ENCODE data around the gene EIF5A. TPM values are rescaled to one million over a fixed set of nuclear protein-coding genes. Genes with fewer than 3 reads are reported as not detected.

The EIF5A gene
- total RNA-seq, 1 experiment from 2014 or later: 345 TPM

DNA sequence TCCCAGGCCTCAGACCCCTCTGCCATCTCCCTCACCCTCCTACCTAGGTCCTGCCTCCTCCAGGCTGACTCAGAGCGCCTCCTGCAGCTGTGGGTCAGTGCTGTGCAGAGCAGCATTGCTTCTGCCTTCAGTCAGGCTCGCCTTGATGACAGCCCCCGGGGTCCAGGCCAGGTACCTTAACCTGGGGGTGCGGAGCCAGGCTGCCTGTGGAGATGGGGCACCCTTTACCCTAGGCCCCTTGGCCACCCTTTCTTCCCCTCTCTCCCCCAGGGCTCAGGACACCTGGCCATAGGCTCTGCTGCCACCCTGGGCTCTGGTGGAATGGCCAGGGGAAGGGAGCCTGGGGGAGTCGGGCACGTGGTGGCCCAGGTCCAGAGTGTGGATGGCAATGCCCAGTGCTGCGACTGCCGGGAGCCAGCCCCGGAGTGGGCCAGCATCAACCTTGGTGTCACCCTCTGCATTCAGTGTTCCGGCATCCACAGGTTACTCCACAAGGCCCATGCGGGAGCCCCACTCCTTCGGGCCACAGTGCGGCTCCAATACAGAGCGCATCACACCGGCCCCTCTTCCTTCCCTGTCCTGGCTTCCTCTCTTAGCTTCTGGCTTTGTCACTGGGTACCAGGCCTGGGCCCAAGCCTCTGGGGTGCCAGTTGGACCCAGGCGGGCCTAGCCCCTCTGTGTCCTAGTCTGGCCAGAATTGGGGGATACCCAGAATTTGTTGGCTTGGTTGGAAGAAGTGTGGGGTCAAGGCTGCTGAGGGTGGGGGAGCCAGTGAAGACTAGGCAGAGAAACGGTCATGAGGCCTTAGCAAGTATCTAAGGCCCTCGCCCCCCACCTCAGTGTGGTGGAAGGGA, 39.6 kb downstream of the EIF5A start:
- Histone ChIP-seq H3K4me3 (ENCODE audit: low read depth, low read length) (no peak overlapping the region), H3K27me3 (replicated peaks; ENCODE audit: control insufficient read depth, insufficient read depth, low read length) (no peaks in the 10 kb centered on the region), H3K36me3 (ENCODE audit: control insufficient read depth, insufficient read depth, low read length) (no peaks in the 10 kb centered on the region), H3K9me3 (no peaks in the 10 kb centered on the region), H3K4me1 (peaks cover 3% of the 10 kb centered on the region; the same call in 1 of the 2 replicates)
- Mint-ChIP-seq H3K9me3 (ENCODE audit: unreplicated experiment) (no peaks in the 10 kb centered on the region), H3K36me3 (ENCODE audit: insufficient read depth, unreplicated experiment) (peaks cover 11% of the 10 kb centered on the region), H3K27ac (ENCODE audit: unreplicated experiment) (no peak overlapping the region), H3K27me3 (ENCODE audit: insufficient read depth, unreplicated experiment) (no peaks in the 10 kb centered on the region), H3K4me3 (ENCODE audit: unreplicated experiment) (no peak overlapping the region), H3K4me1 (ENCODE audit: low read depth, unreplicated experiment) (peaks cover 6% of the 10 kb centered on the region)
- BruUV-seq (replicated peaks): no TSS peak
- CTCF ChIA-PET: interaction anchor here (0.6 kb wide), 1 partner anchor 49 kb away, joined by 5 read pairs; no protein-coding TSS in a partner anchor
- TF ChIP-seq, protein P1, sequence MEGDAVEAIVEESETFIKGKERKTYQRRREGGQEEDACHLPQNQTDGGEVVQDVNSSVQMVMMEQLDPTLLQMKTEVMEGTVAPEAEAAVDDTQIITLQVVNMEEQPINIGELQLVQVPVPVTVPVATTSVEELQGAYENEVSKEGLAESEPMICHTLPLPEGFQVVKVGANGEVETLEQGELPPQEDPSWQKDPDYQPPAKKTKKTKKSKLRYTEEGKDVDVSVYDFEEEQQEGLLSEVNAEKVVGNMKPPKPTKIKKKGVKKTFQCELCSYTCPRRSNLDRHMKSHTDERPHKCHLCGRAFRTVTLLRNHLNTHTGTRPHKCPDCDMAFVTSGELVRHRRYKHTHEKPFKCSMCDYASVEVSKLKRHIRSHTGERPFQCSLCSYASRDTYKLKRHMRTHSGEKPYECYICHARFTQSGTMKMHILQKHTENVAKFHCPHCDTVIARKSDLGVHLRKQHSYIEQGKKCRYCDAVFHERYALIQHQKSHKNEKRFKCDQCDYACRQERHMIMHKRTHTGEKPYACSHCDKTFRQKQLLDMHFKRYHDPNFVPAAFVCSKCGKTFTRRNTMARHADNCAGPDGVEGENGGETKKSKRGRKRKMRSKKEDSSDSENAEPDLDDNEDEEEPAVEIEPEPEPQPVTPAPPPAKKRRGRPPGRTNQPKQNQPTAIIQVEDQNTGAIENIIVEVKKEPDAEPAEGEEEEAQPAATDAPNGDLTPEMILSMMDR (IDR thresholded peaks at IDR 0.05; ENCODE audit: insufficient read depth in 1 of 2, low read depth in 1 of 2, low read length in 1 of 2, severe bottlenecking in 1 of 2, unreplicated experiment in 1 of 2): no peak
- intact Hi-C loops (cut with micrococcal nuclease; ENCODE audit: unreplicated experiment): no loop called here
- no peak for DNase-seq
- POLR2A ChIA-PET: no interaction called here

DNA sequence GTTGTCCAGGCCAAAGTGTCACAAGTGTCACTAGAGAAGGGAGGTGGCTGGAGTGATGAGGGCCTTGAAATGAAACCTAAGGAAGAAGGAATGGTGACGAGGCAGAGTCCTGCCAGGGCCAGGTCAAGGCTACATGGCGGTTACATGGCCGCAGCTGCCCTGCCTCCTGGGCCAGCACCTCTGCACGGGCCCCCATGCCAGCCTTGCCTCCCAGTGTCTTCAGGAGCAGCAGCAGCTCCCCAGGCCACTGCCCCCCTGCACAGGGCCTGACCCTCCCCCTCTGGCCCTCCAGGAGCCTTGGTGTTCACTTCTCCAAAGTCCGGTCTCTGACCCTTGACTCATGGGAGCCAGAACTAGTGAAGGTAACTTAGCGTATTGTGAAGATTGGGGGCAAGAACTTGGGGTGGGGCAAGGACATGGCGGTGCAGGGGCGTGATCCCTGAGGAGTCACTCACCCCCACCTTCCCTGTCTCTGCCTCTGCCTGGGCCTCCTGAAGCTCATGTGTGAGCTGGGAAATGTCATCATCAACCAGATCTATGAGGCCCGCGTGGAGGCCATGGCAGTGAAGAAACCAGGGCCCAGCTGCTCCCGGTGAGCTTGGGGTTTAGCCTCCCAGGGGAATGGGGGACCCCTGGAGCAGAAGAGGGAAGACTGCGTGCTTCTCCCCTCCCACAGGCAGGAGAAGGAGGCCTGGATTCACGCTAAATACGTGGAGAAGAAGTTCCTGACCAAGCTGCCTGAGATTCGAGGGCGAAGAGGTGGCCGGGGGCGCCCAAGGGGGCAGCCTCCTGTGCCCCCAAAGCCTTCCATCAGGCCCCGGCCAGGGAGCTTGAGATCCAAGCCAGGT, 40.4 kb downstream of the EIF5A start:
- Histone ChIP-seq H3K36me3 (ENCODE audit: control insufficient read depth, insufficient read depth, low read length) (no peaks in the 10 kb centered on the region), H3K9me3 (no peaks in the 10 kb centered on the region), H3K27me3 (replicated peaks; ENCODE audit: control insufficient read depth, insufficient read depth, low read length) (no peaks in the 10 kb centered on the region), H3K4me1 (peaks cover 3% of the 10 kb centered on the region; the same call in 1 of the 2 replicates), H3K4me3 (ENCODE audit: low read depth, low read length) (no peak overlapping the region)
- ChIA-PET CTCF (interaction anchor here (0.6 kb wide), 1 partner anchor 50 kb away, joined by 5 read pairs; no protein-coding TSS in a partner anchor), POLR2A (interaction anchor here (0.6 kb wide), 1 partner anchor 39 kb away, joined by 5 read pairs; no protein-coding TSS in a partner anchor)
- intact Hi-C loops (cut with micrococcal nuclease; ENCODE audit: unreplicated experiment): no loop called here
- no peak for DNase-seq
- Mint-ChIP-seq H3K27ac (ENCODE audit: unreplicated experiment) (no peak overlapping the region), H3K36me3 (ENCODE audit: insufficient read depth, unreplicated experiment) (peaks cover 9% of the 10 kb centered on the region), H3K9me3 (ENCODE audit: unreplicated experiment) (no peaks in the 10 kb centered on the region), H3K27me3 (ENCODE audit: insufficient read depth, unreplicated experiment) (no peaks in the 10 kb centered on the region), H3K4me3 (ENCODE audit: unreplicated experiment) (no peak overlapping the region), H3K4me1 (ENCODE audit: low read depth, unreplicated experiment) (peaks cover 10% of the 10 kb centered on the region)
- TF ChIP-seq, protein P1 (IDR thresholded peaks at IDR 0.05; ENCODE audit: insufficient read depth in 1 of 2, low read depth in 1 of 2, low read length in 1 of 2, severe bottlenecking in 1 of 2, unreplicated experiment in 1 of 2): no peak
- no TSS peak for BruUV-seq (replicated peaks)

Data from Caco-2 (cell line).